HG03432 (cell line): ENCODE measurements around the gene COL2A1.

Experiments
- ATAC-seq: cut with Tn5 transposase; IDR thresholded peaks from one replicate; pipeline ENCODE4 v1.9.1; 2021; ENCODE audit warnings: mild to moderate bottlenecking, moderate library complexity; ENCODE audit not compliant: unreplicated experiment

Gene COL2A1

GRCh38 chr12:48015954-48016353, 11.7 kb upstream of the COL2A1 start:
- ATAC-seq, result no peak

GRCh38 chr12:48015129-48015528, 10.9 kb upstream of the COL2A1 start:
- no peak for ATAC-seq

GRCh38 chr12:48013287-48013686, 9.0 kb upstream of the COL2A1 start:
- no peak for ATAC-seq

GRCh38 chr12:48012070-48012469, 7.8 kb upstream of the COL2A1 start:
- no peak for ATAC-seq

- no peak for ATAC-seq
Observed at GRCh38 chr12:48010366-48010970, 6.2 kb upstream of the COL2A1 start.

- ATAC-seq, result no peak
Observed at GRCh38 chr12:48009471-48009870, 5.2 kb upstream of the COL2A1 start.

- no peak for ATAC-seq
Observed at GRCh38 chr12:48008950-48009349, 4.7 kb upstream of the COL2A1 start.

GRCh38 chr12:48008349-48008748, 4.1 kb upstream of the COL2A1 start:
- no peak for ATAC-seq

- ATAC-seq, result no peak
Observed at GRCh38 chr12:48007206-48007605, 2.9 kb upstream of the COL2A1 start.

GRCh38 chr12:48005750-48006021, 1.4 kb upstream of the COL2A1 start:
- no peak for ATAC-seq

- no peak for ATAC-seq
Observed at GRCh38 chr12:48005001-48005749, 899 bp upstream of the COL2A1 start.

GRCh38 chr12:48003226-48004052, 837 bp downstream of the COL2A1 start:
- no peak for ATAC-seq

GRCh38 chr12:48002773-48003218, 1.5 kb downstream of the COL2A1 start:
- ATAC-seq, result no peak

- ATAC-seq, result no peak
Observed at GRCh38 chr12:48002414-48002730, 1.9 kb downstream of the COL2A1 start.

GRCh38 chr12:48001505-48002413, 2.5 kb downstream of the COL2A1 start:
- ATAC-seq, result no peak

GRCh38 chr12:48000878-48001504, 3.3 kb downstream of the COL2A1 start:
- no peak for ATAC-seq

- no peak for ATAC-seq
Observed at GRCh38 chr12:47999816-48000215, 4.5 kb downstream of the COL2A1 start.

GRCh38 chr12:47997321-47997720, 7.0 kb downstream of the COL2A1 start:
- ATAC-seq, result no peak

GRCh38 chr12:47995981-47996401, 8.3 kb downstream of the COL2A1 start:
- ATAC-seq, result no peak

- ATAC-seq, result no peak
Observed at GRCh38 chr12:47993491-47993890, 10.8 kb downstream of the COL2A1 start.

- no peak for ATAC-seq
Observed at GRCh38 chr12:47992776-47993175, 11.5 kb downstream of the COL2A1 start.
